IPS-15b (cell line): Measurements from ENCODE around the gene RRH.

Source experiments
- H3K27me3 ChIP-seq: one replicate; pipeline ENCODE4 v1.6.1; 2013; ENCODE audit warnings: low read length; ENCODE audit not compliant: control insufficient read depth, insufficient read depth
- H3K36me3 ChIP-seq: one replicate; pipeline ENCODE4 v1.6.1; 2013; ENCODE audit warnings: low read length; ENCODE audit not compliant: control insufficient read depth, insufficient read depth
- H3K4me1 ChIP-seq: one replicate; pipeline ENCODE4 v1.6.1; 2013; ENCODE audit warnings: mild to moderate bottlenecking, low read length; ENCODE audit not compliant: control insufficient read depth, insufficient read depth
- H3K4me3 ChIP-seq: one replicate; pipeline ENCODE4 v1.5.1; 2013; ENCODE audit warnings: low read depth, low read length
- H3K9ac ChIP-seq: one replicate; pipeline ENCODE4 v1.6.1; 2013; ENCODE audit warnings: low read depth, mild to moderate bottlenecking, low read length
- H3K9me3 ChIP-seq: one replicate; pipeline ENCODE4 v1.6.1; 2013; ENCODE audit warnings: mild to moderate bottlenecking, low read length; ENCODE audit not compliant: control insufficient read depth, insufficient read depth

Gene RRH

GRCh38 chr4:109811707-109812106 lies 16.1 kb upstream of the RRH start:
- H3K4me1 ChIP-seq: peaks cover 9% of the 10 kb centered on the region
- H3K9ac ChIP-seq: no peak overlapping the region
- H3K36me3 ChIP-seq: no peaks in the 10 kb centered on the region
- H3K4me3 ChIP-seq: no peak overlapping the region
- H3K9me3 ChIP-seq: no peaks in the 10 kb centered on the region
- no peaks in the 10 kb centered on the region for H3K27me3 ChIP-seq

- peak within 1 kb of the TSS; percentile 98 for H3K9ac ChIP-seq
- no peaks in the 10 kb centered on the region for H3K9me3 ChIP-seq
- peaks cover 11% of the 10 kb centered on the region for H3K4me1 ChIP-seq
- H3K36me3 ChIP-seq: no peaks in the 10 kb centered on the region
- H3K27me3 ChIP-seq: no peaks in the 10 kb centered on the region
- peak within 1 kb of the TSS; percentile 98 for H3K4me3 ChIP-seq
These were observed 12.4 kb upstream of the RRH start, which contains the start of gene GAR1 for GRCh38 chr4:109815151-109816081. TSS of gene GAR1 (plus strand) at chr4:109815762. CDS start at chr4:109816165, 403 bp downstream.

GRCh38 chr4:109816082-109816442 lies 11.7 kb upstream of the RRH start:
- Histone ChIP-seq H3K9me3 (no peaks in the 10 kb centered on the region), H3K9ac (peak overlapping the region; percentile 98), H3K4me1 (peaks cover 8% of the 10 kb centered on the region), H3K27me3 (no peaks in the 10 kb centered on the region), H3K4me3 (peak overlapping the region; percentile 98), H3K36me3 (no peaks in the 10 kb centered on the region)

GRCh38 chr4:109816894-109817293 lies 10.9 kb upstream of the RRH start:
- Histone ChIP-seq H3K4me3 (peak overlapping the region; percentile 98), H3K27me3 (no peaks in the 10 kb centered on the region), H3K36me3 (no peaks in the 10 kb centered on the region), H3K9ac (peak overlapping the region; percentile 98), H3K9me3 (no peaks in the 10 kb centered on the region), H3K4me1 (peaks cover 8% of the 10 kb centered on the region)

- no peaks in the 10 kb centered on the region for H3K9me3 ChIP-seq
- no peaks in the 10 kb centered on the region for H3K36me3 ChIP-seq
- H3K27me3 ChIP-seq: no peaks in the 10 kb centered on the region
- no peak overlapping the region for H3K4me3 ChIP-seq
- no peak overlapping the region for H3K9ac ChIP-seq
- H3K4me1 ChIP-seq: peaks cover 8% of the 10 kb centered on the region
These were observed 9.5 kb upstream of the RRH start for GRCh38 chr4:109818268-109818667.

GRCh38 chr4:109820563-109820962 lies 7.2 kb upstream of the RRH start:
- H3K4me3 ChIP-seq: no peak overlapping the region
- H3K9me3 ChIP-seq: no peaks in the 10 kb centered on the region
- H3K27me3 ChIP-seq: no peaks in the 10 kb centered on the region
- peaks cover 8% of the 10 kb centered on the region for H3K4me1 ChIP-seq
- no peak overlapping the region for H3K9ac ChIP-seq
- peaks cover 3% of the 10 kb centered on the region for H3K36me3 ChIP-seq

- H3K4me1 ChIP-seq: peaks cover 8% of the 10 kb centered on the region
- peaks cover 3% of the 10 kb centered on the region for H3K36me3 ChIP-seq
- H3K9me3 ChIP-seq: no peaks in the 10 kb centered on the region
- no peak overlapping the region for H3K9ac ChIP-seq
- no peak overlapping the region for H3K4me3 ChIP-seq
- no peaks in the 10 kb centered on the region for H3K27me3 ChIP-seq
These were observed 6.6 kb upstream of the RRH start for GRCh38 chr4:109821185-109821584.

- Histone ChIP-seq H3K4me1 (no peaks in the 10 kb centered on the region), H3K9me3 (no peaks in the 10 kb centered on the region), H3K36me3 (peaks cover 3% of the 10 kb centered on the region), H3K9ac (no peak overlapping the region), H3K4me3 (no peak overlapping the region), H3K27me3 (no peaks in the 10 kb centered on the region)
These were observed 1.1 kb upstream of the RRH start for GRCh38 chr4:109826719-109827118.

GRCh38 chr4:109833756-109834155 lies 6.0 kb downstream of the RRH start:
- Histone ChIP-seq H3K36me3 (no peaks in the 10 kb centered on the region), H3K4me3 (no peak overlapping the region), H3K9me3 (no peaks in the 10 kb centered on the region), H3K9ac (no peak overlapping the region), H3K27me3 (no peaks in the 10 kb centered on the region), H3K4me1 (no peaks in the 10 kb centered on the region)

- H3K4me1 ChIP-seq: no peaks in the 10 kb centered on the region
- no peak overlapping the region for H3K9ac ChIP-seq
- no peaks in the 10 kb centered on the region for H3K9me3 ChIP-seq
- no peak overlapping the region for H3K4me3 ChIP-seq
- H3K27me3 ChIP-seq: no peaks in the 10 kb centered on the region
- H3K36me3 ChIP-seq: no peaks in the 10 kb centered on the region
These were observed 9.2 kb downstream of the RRH start for GRCh38 chr4:109836985-109837384.

- Histone ChIP-seq H3K27me3 (no peaks in the 10 kb centered on the region), H3K9ac (no peak overlapping the region), H3K9me3 (no peaks in the 10 kb centered on the region), H3K4me1 (no peaks in the 10 kb centered on the region), H3K4me3 (no peak overlapping the region), H3K36me3 (no peaks in the 10 kb centered on the region)
These were observed 18.8 kb downstream of the RRH start for GRCh38 chr4:109846395-109847098.
